Bronchial epithelial cell (primary cell): ENCODE measurements around the gene NOSTRIN. TPM values are rescaled to one million over a fixed set of nuclear protein-coding genes. Genes with fewer than 3 reads are reported as not detected.

Experiments used
- DNase-seq: peaks from one replicate; pipeline ENCODE4 v3.0.0-alpha.2; 2010; ENCODE audit warnings: low read depth
- FAIRE-seq: peaks from 2 replicates; lab custom pipeline; 2011; peaks lifted over from hg19 to GRCh38; lab: Jason Lieb, UNC
- H3K27me3 ChIP-seq: 2 replicates; pipeline ENCODE4 v1.5.1; 2011; ENCODE audit warnings: low read length; ENCODE audit not compliant: control insufficient read depth, insufficient read depth
- H3K36me3 ChIP-seq: 2 replicates; pipeline ENCODE4 v1.5.1; 2011; ENCODE audit warnings: low read length; ENCODE audit not compliant: control insufficient read depth, insufficient read depth
- H3K4me3 ChIP-seq: 2 replicates; pipeline ENCODE4 v1.5.1; 2011; ENCODE audit warnings: mild to moderate bottlenecking, low read depth, low read length, control low read depth
- CTCF ChIP-seq: IDR thresholded peaks from 2 replicates; pipeline ENCODE4 v1.5.1; 2011; ENCODE audit warnings: mild to moderate bottlenecking, moderate library complexity, low read length, control low read depth, inconsistent platforms; ENCODE audit not compliant: insufficient read depth, severe bottlenecking
- total RNA-seq: library from RNA; depleted of rRNA; stranded (reverse); fragments of >200 nt; gene quantifications from 2 replicates; pipeline ENCODE4 v1.2.1, GENCODE V29; 2014

NOSTRIN gene
- total RNA-seq, 1 donor from 2014 or later, result 0.26 TPM

- DNase-seq (peak; percentile 52), FAIRE-seq (no peak)
- Histone ChIP-seq H3K36me3 (no peaks in the 10 kb centered on the region), H3K4me3 (no peak overlapping the region), H3K27me3 (no peaks in the 10 kb centered on the region)
- TF ChIP-seq CTCF, result peak; percentile 83
Observed at GRCh38 chr2:168773719-168774521, 28.5 kb upstream of the NOSTRIN start.

- DNase-seq, result no peak
- no peak for FAIRE-seq
- Histone ChIP-seq H3K36me3 (no peaks in the 10 kb centered on the region), H3K4me3 (no peak overlapping the region), H3K27me3 (no peaks in the 10 kb centered on the region)
- TF ChIP-seq CTCF, result no peak
Observed at GRCh38 chr2:168775837-168776236, 26.6 kb upstream of the NOSTRIN start.

GRCh38 chr2:168780669-168781071 is 21.8 kb upstream of the NOSTRIN start:
- H3K27me3 ChIP-seq, result no peaks in the 10 kb centered on the region
- no peaks in the 10 kb centered on the region for H3K36me3 ChIP-seq
- H3K4me3 ChIP-seq, result no peak overlapping the region
- TF ChIP-seq CTCF, result no peak
- FAIRE-seq (no peak), DNase-seq (peak; percentile 55)

- H3K27me3 ChIP-seq, result no peaks in the 10 kb centered on the region
- TF ChIP-seq CTCF, result no peak
- FAIRE-seq, result no peak
- no peak for DNase-seq
- no peak overlapping the region for H3K4me3 ChIP-seq
- no peaks in the 10 kb centered on the region for H3K36me3 ChIP-seq
Observed at GRCh38 chr2:168781191-168781817, 21.1 kb upstream of the NOSTRIN start.

- H3K27me3 ChIP-seq, result no peaks in the 10 kb centered on the region
- H3K4me3 ChIP-seq, result no peak overlapping the region
- FAIRE-seq (no peak), DNase-seq (no peak)
- no peak for TF ChIP-seq CTCF
- H3K36me3 ChIP-seq, result no peaks in the 10 kb centered on the region
Observed at GRCh38 chr2:168782271-168782670, 20.2 kb upstream of the NOSTRIN start.

GRCh38 chr2:168784993-168785392 is 17.4 kb upstream of the NOSTRIN start:
- Histone ChIP-seq H3K27me3 (peaks cover 3% of the 10 kb centered on the region), H3K36me3 (no peaks in the 10 kb centered on the region), H3K4me3 (no peak overlapping the region)
- DNase-seq, result no peak
- no peak for TF ChIP-seq CTCF
- FAIRE-seq, result no peak
